WTC11 (cell line): ENCODE results near the gene FAM117B. TPM values are rescaled to one million over a fixed set of nuclear protein-coding genes. Genes with fewer than 3 reads are reported as not detected.

Experiments used
- ATAC-seq: fragments of 200-7000 bp; cut with Tn5 transposase; 2 replicates; pipeline ENCODE4 v1.10.0; 2021; ENCODE audit warnings: mild to moderate bottlenecking, moderate library complexity
- CTCF ChIA-PET: fragments of 300-600 bp; sonication (Branson Sonifier 250); formaldehyde crosslinking; loops from one replicate; lab custom pipeline; 2021; ENCODE audit warnings: antibody characterized with exemption; lab: Charles Lee
- POLR2A ChIA-PET: fragments of 350-600 bp; sonication (Branson Sonifier 250); formaldehyde crosslinking; loops from one replicate; lab custom pipeline; 2021; ENCODE audit warnings: antibody characterized with exemption; lab: Charles Lee
- DNase-seq: peaks from one replicate; pipeline ENCODE4 v3.0.0; 2021; ENCODE audit warnings: low spot score
- H3K27ac Mint-ChIP-seq: 2 replicates; pipeline ENCODE4 v1.8.0; 2021; ENCODE audit warnings: mixed read lengths
- H3K27me3 Mint-ChIP-seq: 2 replicates; pipeline ENCODE4 v1.8.0; 2021; ENCODE audit warnings: low read depth, mild to moderate bottlenecking, moderate library complexity, mixed read lengths
- H3K36me3 Mint-ChIP-seq: 2 replicates; pipeline ENCODE4 v1.8.0; 2021; ENCODE audit warnings: mixed read lengths
- H3K4me1 Mint-ChIP-seq: 2 replicates; pipeline ENCODE4 v1.8.0; 2022; ENCODE audit warnings: mixed read lengths
- H3K4me3 Mint-ChIP-seq: 2 replicates; pipeline ENCODE4 v1.8.0; 2021; ENCODE audit warnings: mild to moderate bottlenecking, moderate library complexity, mixed read lengths
- H3K9me3 Mint-ChIP-seq: 2 replicates; pipeline ENCODE4 v1.8.0; 2021; ENCODE audit warnings: mixed read lengths
- CBFB ChIP-seq: sonication (generic); formaldehyde crosslinking; IDR thresholded peaks from 2 replicates; pipeline ENCODE4 v1.8.1; 2022; ENCODE audit warnings: mild to moderate bottlenecking, low read depth, missing genetic modification reagents
- EMX1 ChIP-seq: fragments of 250-450 bp; sonication (Bioruptor Pico); IDR thresholded peaks from 2 replicates; pipeline ENCODE4 v1.8.0; 2021; ENCODE audit warnings: mild to moderate bottlenecking
- FOXJ3 ChIP-seq: sonication (generic); formaldehyde crosslinking; IDR thresholded peaks from 2 replicates; pipeline ENCODE4 v1.9.0; 2021; ENCODE audit warnings: missing genetic modification reagents, mild to moderate bottlenecking, borderline replicate concordance
- GTF2I ChIP-seq: fragments of 250-450 bp; sonication (Bioruptor Pico); conservative IDR thresholded peaks from 2 replicates; pipeline ENCODE4 v1.4.0; 2021; ENCODE audit warnings: mild to moderate bottlenecking
- JAZF1 ChIP-seq: fragments of 250-450 bp; sonication (Bioruptor Pico); IDR thresholded peaks from 2 replicates; pipeline ENCODE4 v1.9.0; 2021; ENCODE audit warnings: moderate library complexity, mild to moderate bottlenecking, inconsistent platforms
- KAT7 ChIP-seq: sonication (generic); formaldehyde crosslinking; IDR thresholded peaks from 2 replicates; pipeline ENCODE4 v1.8.1; 2023; ENCODE audit warnings: missing genetic modification reagents, mild to moderate bottlenecking, borderline replicate concordance
- MLX ChIP-seq: sonication (generic); formaldehyde crosslinking; IDR thresholded peaks from 2 replicates; pipeline ENCODE4 v1.8.1; 2023; ENCODE audit warnings: mild to moderate bottlenecking, missing genetic modification reagents, moderate library complexity
- MXD4 ChIP-seq: fragments of 250-450 bp; sonication (Bioruptor Pico); IDR thresholded peaks from 2 replicates; pipeline ENCODE4 v1.8.0; 2021; ENCODE audit warnings: mild to moderate bottlenecking, moderate library complexity, borderline replicate concordance
- MYBL2 ChIP-seq: sonication (generic); formaldehyde crosslinking; IDR thresholded peaks from 2 replicates; pipeline ENCODE4 v1.8.1; 2023; ENCODE audit warnings: mild to moderate bottlenecking, moderate library complexity, missing genetic modification reagents
- SMAD3 ChIP-seq: sonication (generic); formaldehyde crosslinking; IDR thresholded peaks from 2 replicates; pipeline ENCODE4 v1.8.0; 2022; ENCODE audit warnings: missing genetic modification reagents, mild to moderate bottlenecking, borderline replicate concordance
- TCF7 ChIP-seq: sonication (generic); formaldehyde crosslinking; IDR thresholded peaks from 2 replicates; pipeline ENCODE4 v1.8.0; 2022; ENCODE audit warnings: mild to moderate bottlenecking, low read depth, missing genetic modification reagents, moderate library complexity
- ZNF219 ChIP-seq: sonication (generic); formaldehyde crosslinking; IDR thresholded peaks from 2 replicates; pipeline ENCODE4 v1.8.0; 2023; ENCODE audit warnings: missing genetic modification reagents, mild to moderate bottlenecking, borderline replicate concordance
- ZNF263 ChIP-seq: sonication (generic); formaldehyde crosslinking; IDR thresholded peaks from 2 replicates; pipeline ENCODE4 v1.8.1; 2022; ENCODE audit warnings: low read depth, mild to moderate bottlenecking, moderate library complexity, missing genetic modification reagents
- ZNF317 ChIP-seq: sonication (generic); formaldehyde crosslinking; IDR thresholded peaks from 2 replicates; pipeline ENCODE4 v1.8.1; 2023; ENCODE audit warnings: low read depth, mild to moderate bottlenecking, moderate library complexity, missing genetic modification reagents, borderline replicate concordance
- ZNF396 ChIP-seq: fragments of 250-450 bp; sonication (Bioruptor Pico); IDR thresholded peaks from 2 replicates; pipeline ENCODE4 v1.8.0; 2021; ENCODE audit warnings: mild to moderate bottlenecking, moderate library complexity, borderline replicate concordance
- ZNF416 ChIP-seq: fragments of 250-450 bp; sonication (Bioruptor Pico); IDR thresholded peaks from 2 replicates; pipeline ENCODE4 v1.9.0; 2021; ENCODE audit warnings: mild to moderate bottlenecking, inconsistent platforms
- ZNF423 ChIP-seq: fragments of 250-450 bp; sonication (Bioruptor Pico); IDR thresholded peaks from 2 replicates; pipeline ENCODE4 v2.1.2; 2022; ENCODE audit warnings: mild to moderate bottlenecking, moderate library complexity
- ZNF532 ChIP-seq: fragments of 250-450 bp; sonication (Bioruptor Pico); IDR thresholded peaks from 2 replicates; pipeline ENCODE4 v1.9.0; 2021; ENCODE audit warnings: mild to moderate bottlenecking, borderline replicate concordance
- ZNF671 ChIP-seq: fragments of 250-450 bp; sonication (Bioruptor Pico); IDR thresholded peaks from 2 replicates; pipeline ENCODE4 v1.8.0; 2021; ENCODE audit warnings: mild to moderate bottlenecking
- total RNA-seq: library from RNA; stranded (reverse); gene quantifications from 3 replicates; pipeline ENCODE4 v1.2.3, GENCODE V29; 2021
- TF ChIP-seq, protein P1 (sequence below): sonication (generic); formaldehyde crosslinking; IDR thresholded peaks from 2 replicates; pipeline ENCODE4 v1.8.1; 2023; ENCODE audit warnings: mild to moderate bottlenecking, missing genetic modification reagents
- TF ChIP-seq, protein P2 (sequence below): sonication (generic); formaldehyde crosslinking; IDR thresholded peaks from 2 replicates; pipeline ENCODE4 v1.8.1; 2023; ENCODE audit warnings: mild to moderate bottlenecking, moderate library complexity, missing genetic modification reagents
- TF ChIP-seq, protein P3 (sequence below): sonication (generic); formaldehyde crosslinking; IDR thresholded peaks from 2 replicates; pipeline ENCODE4 v1.8.1; 2022; ENCODE audit warnings: low read depth, mild to moderate bottlenecking, moderate library complexity, missing genetic modification reagents, borderline replicate concordance
- TF ChIP-seq, protein P4 (sequence below): sonication (generic); formaldehyde crosslinking; IDR thresholded peaks from 2 replicates; pipeline ENCODE4 v1.8.0; 2022; ENCODE audit warnings: mild to moderate bottlenecking, missing genetic modification reagents
- TF ChIP-seq, protein P5 (sequence below): fragments of 250-450 bp; sonication (Bioruptor Pico); IDR thresholded peaks from 2 replicates; pipeline ENCODE4 v1.9.0; 2021; ENCODE audit warnings: mild to moderate bottlenecking

The FAM117B gene
- total RNA-seq, 1 experiment from 2014 or later, result 18.1 TPM

DNA sequence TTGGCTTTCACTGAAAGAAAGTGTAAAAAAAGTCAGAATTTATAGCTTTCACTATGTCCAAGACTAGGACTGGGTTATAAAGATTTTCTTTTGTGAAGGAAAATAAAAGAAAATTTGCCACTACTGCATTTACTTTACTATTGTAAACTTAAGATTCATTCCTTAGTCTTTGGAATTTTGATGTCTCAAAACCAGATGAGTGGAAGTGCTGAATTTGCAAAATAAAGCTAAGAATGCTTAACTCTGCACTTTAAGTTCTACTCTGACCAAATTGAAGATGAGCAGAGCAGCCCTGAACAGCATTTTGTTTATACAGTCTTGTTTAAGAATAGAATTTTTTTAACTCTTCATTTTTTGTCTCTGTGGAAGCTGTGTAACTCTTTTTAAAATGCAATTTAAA is 134.4 kb downstream of the FAM117B start:
- no peak for ATAC-seq
- POLR2A ChIA-PET, result no interaction called here
- no peaks in the 10 kb centered on the region for H3K9me3 Mint-ChIP-seq
- peaks cover 18% of the 10 kb centered on the region for H3K4me1 Mint-ChIP-seq
- peaks cover 6% of the 10 kb centered on the region; the same call in 1 of the 2 replicates for H3K36me3 Mint-ChIP-seq
- TF ChIP-seq ZNF416 (CRISPR knock-in tag) (no peak), MYBL2 (no peak), FOXJ3 (CRISPR knock-in tag) (no peak), MXD4 (CRISPR knock-in tag) (no peak), TCF7 (CRISPR knock-in tag) (no peak), ZNF671 (CRISPR knock-in tag) (no peak), JAZF1 (CRISPR knock-in tag) (no peak), ZNF423 (CRISPR knock-in tag) (no peak), MLX (CRISPR knock-in tag) (no peak), ZNF317 (CRISPR knock-in tag) (no peak), ZNF396 (no peak), KAT7 (CRISPR knock-in tag) (no peak), ZNF219 (CRISPR knock-in tag) (no peak), CBFB (CRISPR knock-in tag) (no peak)
- TF ChIP-seq, protein P1, sequence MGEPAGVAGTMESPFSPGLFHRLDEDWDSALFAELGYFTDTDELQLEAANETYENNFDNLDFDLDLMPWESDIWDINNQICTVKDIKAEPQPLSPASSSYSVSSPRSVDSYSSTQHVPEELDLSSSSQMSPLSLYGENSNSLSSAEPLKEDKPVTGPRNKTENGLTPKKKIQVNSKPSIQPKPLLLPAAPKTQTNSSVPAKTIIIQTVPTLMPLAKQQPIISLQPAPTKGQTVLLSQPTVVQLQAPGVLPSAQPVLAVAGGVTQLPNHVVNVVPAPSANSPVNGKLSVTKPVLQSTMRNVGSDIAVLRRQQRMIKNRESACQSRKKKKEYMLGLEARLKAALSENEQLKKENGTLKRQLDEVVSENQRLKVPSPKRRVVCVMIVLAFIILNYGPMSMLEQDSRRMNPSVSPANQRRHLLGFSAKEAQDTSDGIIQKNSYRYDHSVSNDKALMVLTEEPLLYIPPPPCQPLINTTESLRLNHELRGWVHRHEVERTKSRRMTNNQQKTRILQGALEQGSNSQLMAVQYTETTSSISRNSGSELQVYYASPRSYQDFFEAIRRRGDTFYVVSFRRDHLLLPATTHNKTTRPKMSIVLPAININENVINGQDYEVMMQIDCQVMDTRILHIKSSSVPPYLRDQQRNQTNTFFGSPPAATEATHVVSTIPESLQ, result no peak
- TF ChIP-seq, protein P2, sequence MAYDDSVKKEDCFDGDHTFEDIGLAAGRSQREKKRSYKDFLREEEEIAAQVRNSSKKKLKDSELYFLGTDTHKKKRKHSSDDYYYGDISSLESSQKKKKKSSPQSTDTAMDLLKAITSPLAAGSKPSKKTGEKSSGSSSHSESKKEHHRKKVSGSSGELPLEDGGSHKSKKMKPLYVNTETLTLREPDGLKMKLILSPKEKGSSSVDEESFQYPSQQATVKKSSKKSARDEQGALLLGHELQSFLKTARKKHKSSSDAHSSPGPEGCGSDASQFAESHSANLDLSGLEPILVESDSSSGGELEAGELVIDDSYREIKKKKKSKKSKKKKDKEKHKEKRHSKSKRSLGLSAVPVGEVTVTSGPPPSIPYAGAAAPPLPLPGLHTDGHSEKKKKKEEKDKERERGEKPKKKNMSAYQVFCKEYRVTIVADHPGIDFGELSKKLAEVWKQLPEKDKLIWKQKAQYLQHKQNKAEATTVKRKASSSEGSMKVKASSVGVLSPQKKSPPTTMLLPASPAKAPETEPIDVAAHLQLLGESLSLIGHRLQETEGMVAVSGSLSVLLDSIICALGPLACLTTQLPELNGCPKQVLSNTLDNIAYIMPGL (CRISPR knock-in tag), result no peak
- TF ChIP-seq, protein P3, sequence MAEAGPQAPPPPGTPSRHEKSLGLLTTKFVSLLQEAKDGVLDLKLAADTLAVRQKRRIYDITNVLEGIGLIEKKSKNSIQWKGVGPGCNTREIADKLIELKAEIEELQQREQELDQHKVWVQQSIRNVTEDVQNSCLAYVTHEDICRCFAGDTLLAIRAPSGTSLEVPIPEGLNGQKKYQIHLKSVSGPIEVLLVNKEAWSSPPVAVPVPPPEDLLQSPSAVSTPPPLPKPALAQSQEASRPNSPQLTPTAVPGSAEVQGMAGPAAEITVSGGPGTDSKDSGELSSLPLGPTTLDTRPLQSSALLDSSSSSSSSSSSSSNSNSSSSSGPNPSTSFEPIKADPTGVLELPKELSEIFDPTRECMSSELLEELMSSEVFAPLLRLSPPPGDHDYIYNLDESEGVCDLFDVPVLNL, result no peak
- no peak overlapping the region for H3K27ac Mint-ChIP-seq
- no peak for DNase-seq
- H3K4me3 Mint-ChIP-seq, result no peak overlapping the region
- no peaks in the 10 kb centered on the region for H3K27me3 Mint-ChIP-seq
- CTCF ChIA-PET, result interaction anchor here (1.5 kb wide), 1 partner anchor 180 kb away, joined by 8 read pairs; no protein-coding TSS in a partner anchor

DNA sequence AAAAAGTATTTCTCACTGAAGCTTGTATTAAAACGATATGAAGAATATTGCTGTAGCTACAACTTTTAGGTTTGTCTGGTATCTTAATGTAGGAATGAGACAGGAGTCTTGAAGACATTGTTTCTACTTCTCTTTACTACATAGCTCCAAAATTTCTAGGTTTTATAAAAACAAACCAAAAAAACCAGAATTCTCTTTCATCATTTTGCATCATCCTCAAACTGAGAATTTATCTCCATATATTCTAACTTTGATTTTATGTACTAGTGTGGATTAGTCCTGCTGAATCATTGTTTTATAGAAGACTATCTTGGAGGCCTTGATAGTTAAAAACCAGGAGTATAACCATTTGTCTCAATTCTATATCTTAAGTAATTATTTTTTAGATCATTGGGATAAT is 136.6 kb downstream of the FAM117B start:
- no peaks in the 10 kb centered on the region for H3K9me3 Mint-ChIP-seq
- no peak overlapping the region for H3K27ac Mint-ChIP-seq
- ChIA-PET POLR2A (no interaction called here), CTCF (no interaction called here)
- peaks cover 18% of the 10 kb centered on the region for H3K4me1 Mint-ChIP-seq
- H3K4me3 Mint-ChIP-seq, result no peak overlapping the region
- no peak for DNase-seq
- H3K27me3 Mint-ChIP-seq, result no peaks in the 10 kb centered on the region
- peaks cover 7% of the 10 kb centered on the region; the same call in 1 of the 2 replicates for H3K36me3 Mint-ChIP-seq
- ATAC-seq, result no peak
- no peak for TF ChIP-seq SMAD3 (CRISPR knock-in tag)
- TF ChIP-seq, protein P4, sequence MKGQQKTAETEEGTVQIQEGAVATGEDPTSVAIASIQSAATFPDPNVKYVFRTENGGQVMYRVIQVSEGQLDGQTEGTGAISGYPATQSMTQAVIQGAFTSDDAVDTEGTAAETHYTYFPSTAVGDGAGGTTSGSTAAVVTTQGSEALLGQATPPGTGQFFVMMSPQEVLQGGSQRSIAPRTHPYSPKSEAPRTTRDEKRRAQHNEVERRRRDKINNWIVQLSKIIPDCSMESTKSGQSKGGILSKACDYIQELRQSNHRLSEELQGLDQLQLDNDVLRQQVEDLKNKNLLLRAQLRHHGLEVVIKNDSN (CRISPR knock-in tag), result no peak
- TF ChIP-seq, protein P5, sequence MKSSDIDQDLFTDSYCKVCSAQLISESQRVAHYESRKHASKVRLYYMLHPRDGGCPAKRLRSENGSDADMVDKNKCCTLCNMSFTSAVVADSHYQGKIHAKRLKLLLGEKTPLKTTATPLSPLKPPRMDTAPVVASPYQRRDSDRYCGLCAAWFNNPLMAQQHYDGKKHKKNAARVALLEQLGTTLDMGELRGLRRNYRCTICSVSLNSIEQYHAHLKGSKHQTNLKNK (CRISPR knock-in tag), result no peak
- TF ChIP-seq GTF2I, result no peak
- TF ChIP-seq TCF7 (CRISPR knock-in tag), result no peak
- no peak for TF ChIP-seq ZNF263 (CRISPR knock-in tag)
- no peak for TF ChIP-seq EMX1 (CRISPR knock-in tag)
- TF ChIP-seq ZNF532 (CRISPR knock-in tag), result no peak
- TF ChIP-seq ZNF317 (CRISPR knock-in tag), result no peak
